ENCODE measurements around the gene ELMOD1.

ELMOD1 gene

DNA sequence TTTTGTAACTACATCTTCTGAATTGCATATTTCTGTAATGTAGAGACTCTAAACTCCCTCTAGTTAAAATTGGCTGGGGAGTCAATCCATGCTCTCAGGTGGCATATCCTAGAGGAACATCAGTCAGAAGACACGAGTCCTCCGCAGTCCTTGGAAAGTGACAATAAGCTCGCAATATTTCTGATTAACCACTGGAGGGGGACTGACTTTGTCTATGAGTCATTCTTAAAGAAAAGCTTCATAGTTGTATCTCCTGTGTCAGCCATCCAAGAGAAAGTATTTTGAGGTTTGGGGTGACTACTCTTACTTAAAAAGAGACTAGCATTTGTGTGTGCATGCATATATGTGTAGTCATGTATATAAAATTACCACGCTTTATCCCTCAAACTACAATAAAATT lies 60.7 kb downstream of the ELMOD1 start:
- no peak for DNase-seq

DNA sequence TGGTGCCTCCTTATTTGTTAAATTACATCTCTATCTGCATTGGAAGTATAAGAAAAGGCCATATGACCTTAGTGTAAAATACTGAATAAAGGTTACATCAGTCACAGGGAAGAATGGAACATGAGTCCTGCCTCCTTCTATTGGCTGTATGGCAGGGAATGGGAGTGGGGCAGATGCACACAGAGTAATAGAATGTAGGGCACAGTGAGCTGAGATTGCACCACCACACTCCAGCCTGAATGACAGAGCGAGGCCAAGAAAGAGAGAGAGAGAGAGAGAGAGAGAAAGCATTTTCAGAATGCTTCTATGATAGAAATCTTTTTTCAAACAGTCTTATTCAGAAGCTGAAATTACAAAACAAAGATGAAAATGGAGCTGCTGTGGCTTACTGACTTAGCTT lies 62.1 kb downstream of the ELMOD1 start:
- no peak for DNase-seq

DNA sequence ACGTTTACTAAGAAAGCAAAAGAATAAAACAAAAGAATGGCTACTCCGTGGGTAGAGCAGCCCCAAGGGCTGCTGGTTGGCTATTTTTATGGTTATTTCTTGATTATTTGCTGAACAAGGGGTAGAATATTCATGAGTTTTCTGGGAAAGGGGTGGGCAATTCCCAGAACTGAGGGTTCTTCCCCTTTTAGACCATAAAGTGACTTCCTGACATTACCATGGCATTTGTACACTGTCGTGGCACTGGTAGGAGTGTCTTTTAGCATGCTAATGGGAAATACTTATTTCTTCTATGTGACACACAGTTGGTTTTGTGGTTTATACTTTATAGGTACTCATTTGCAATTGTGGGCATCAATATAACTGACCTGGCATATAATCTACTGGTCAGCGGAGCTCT lies 64.7 kb downstream of the ELMOD1 start:
- DNase-seq: peak; percentile 32 to 64

DNA sequence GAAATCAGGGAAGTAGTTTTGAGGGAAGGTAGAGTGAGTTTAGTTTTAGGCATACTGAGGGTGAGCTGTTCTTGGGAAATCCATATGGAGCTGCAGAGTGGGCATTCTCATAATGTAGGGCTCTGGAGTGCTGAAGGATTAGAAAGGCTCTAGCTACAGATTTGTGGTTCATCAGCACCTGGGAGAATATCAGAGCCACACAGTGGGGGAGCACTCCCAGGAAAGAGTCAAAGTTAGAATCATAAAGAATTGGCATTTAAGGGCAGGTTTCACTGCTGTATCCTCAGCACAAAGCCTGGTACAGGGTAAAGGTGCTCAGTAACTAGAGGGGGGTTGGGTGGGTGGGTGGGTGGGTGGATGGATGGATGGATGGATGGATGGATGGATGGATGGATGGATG lies 68.4 kb downstream of the ELMOD1 start:
- DNase-seq: no peak

DNA sequence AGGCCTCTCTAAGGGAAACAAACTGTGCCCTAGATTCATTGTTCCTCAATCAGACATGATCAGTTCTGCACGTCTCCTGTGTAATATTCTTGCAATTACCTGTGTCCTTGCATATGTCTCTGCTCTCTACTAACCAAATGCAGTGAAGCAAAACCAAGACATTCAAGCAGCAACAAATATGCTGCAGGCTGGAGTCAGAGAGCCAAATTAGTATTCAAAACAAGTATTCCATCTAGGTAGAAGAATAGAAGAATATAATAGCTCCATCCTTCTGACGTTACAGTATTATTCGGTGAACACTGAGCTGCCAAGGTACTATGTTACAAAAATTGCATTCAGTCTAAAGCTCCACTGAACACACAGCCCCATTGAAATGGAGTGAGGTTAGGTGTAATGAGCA lies 69.1 kb downstream of the ELMOD1 start:
- DNase-seq: no peak

DNA sequence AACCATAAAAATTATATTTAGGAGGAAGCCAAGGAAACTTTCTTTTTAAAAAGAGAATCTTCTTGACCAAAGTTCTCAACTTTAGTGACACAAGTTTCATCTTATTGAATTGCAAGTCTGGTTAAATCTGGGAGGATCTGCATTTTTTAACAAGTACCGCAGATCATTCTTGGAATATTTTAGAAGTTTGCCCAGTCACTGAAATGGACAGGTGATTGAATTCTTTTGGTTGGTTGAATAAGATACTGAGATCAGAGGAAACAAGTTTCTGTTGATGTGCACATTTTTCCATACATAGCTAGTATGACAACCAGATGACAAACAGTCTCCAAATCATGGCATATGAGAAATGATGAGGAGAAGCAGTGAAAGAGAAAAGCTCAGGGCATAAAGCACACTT lies 70.7 kb downstream of the ELMOD1 start:
- DNase-seq: no peak

DNA sequence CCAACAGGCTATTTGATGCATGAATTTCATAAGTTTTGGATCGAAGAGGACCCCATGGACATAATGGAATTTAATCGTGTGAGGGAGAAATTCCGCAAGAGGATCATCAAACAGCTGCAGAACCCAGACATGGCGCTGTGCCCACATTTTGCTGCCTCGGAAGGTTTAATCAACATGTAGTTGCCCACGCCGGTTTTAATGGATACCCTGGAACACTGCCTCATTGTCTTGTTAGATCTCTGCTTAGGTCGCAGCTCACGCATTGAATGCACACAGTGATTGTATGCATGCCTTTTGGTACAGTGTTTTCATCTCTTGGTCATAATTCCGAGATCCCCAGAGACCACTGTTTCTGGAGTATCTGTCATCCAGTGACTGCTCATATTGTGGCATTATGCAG lies 74.1 kb downstream of the ELMOD1 start:
- no peak for DNase-seq

DNA sequence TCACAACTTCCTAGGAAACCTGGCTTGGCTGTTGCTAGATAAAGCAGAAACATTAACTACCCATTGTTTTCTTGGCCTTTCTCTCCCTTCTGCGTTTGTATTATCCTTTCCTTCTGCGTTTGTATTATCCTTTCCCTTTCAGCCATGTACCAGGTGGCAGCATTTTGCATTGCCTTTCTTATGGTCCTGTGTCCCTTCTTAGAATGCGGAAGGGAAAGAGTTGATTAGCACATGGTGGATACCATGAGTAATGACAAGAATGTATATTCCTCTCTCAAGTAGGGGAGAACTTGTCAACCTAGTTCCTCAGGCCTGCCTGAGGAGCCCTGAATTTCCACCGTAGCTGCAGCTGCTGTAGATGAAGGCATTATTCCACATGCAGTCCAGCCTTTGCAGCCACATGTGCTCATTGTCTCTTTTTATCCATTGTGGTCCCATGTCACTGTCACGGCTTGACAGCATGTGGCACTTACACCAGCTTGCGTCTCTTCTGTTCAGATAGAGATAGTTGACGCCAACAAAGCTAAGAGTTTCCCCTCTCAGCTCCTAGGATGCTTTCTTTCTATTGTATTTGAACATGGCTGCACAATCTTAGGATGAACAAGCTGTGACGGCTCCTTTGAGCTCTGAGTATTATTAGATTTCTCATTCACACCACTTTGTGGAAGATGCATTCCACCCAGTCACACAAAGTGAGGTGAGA lies 76.1 kb downstream of the ELMOD1 start:
- no peak for DNase-seq

DNA sequence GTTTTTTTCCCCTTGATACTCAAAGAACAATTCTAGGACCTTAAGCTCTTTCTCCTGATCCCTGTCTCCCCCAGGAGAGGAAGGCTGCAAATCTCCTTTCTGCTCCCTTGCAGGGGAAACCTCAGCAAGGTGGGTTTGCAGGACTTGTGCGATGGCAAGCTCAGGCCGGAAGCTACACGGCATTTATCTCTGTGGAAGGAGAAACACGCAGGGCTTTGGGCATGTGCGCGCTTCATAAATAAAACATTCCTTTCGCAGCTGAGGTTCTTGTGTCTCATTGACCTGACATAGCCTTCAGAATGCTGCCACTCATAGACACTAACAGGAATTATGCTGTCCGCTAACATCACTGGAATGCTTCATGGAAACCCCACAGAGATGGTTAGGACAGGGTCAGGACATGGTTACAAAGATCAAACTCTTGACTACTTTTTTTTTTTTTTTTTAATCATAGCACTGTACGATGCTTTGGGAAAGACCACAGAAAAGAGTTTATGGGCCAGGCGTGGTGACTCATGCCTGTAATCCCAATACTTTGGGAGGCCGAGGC lies 78.3 kb downstream of the ELMOD1 start:
- DNase-seq: no peak

DNA sequence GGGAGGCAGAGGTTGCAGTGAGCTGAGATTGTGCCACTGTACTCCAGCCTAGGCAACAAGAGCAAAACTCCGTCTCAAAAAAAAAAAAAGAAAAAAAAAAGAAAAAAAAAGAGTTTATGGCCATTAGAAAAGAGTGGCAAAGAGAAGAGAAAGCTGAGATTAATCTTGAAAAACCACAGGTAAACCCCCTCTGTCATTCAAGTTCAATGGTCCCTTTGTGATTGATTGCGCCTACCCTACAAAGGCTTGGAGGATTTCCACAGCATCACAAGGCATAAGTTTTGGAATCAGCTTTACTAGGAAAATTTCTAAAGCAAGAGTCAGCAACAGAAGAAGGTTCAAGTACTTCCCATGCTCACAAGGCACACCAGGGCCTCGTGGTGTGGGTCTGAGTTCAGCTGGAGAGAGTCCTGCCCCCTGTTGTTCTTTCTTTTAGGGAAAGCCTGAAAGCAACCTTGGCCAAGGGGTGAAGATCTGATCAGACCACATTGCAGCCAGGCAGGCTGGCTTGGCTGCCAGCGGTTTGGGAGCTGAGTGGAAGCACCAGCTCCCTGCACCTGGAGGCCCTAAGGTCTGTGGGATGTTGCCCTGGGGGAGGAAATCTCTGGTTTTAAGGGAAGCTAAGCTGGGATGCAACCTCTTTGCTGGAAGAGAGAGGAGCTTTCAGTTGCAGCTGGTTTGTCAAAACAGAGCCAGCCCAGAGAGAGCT lies 79.1 kb downstream of the ELMOD1 start:
- no peak for DNase-seq

DNA sequence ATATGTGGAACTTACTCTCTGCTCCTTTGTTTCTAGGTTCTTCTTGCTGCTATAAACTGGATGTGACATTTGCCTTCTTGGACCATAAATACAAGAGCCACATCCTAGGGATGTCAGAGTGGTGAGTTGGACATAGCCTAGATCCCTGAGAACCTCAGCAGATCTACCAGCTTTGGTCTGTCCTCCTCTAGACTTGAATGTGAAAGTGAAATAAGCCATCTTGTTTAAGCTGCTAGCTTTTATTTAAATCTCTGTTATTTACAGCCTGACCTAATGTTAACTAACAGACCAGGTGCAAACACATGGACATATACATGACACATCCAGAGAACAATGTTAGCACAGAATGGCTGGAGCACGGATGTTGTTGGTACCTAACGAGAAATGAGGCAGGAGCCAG lies 85.0 kb downstream of the ELMOD1 start:
- no peak for DNase-seq

DNA sequence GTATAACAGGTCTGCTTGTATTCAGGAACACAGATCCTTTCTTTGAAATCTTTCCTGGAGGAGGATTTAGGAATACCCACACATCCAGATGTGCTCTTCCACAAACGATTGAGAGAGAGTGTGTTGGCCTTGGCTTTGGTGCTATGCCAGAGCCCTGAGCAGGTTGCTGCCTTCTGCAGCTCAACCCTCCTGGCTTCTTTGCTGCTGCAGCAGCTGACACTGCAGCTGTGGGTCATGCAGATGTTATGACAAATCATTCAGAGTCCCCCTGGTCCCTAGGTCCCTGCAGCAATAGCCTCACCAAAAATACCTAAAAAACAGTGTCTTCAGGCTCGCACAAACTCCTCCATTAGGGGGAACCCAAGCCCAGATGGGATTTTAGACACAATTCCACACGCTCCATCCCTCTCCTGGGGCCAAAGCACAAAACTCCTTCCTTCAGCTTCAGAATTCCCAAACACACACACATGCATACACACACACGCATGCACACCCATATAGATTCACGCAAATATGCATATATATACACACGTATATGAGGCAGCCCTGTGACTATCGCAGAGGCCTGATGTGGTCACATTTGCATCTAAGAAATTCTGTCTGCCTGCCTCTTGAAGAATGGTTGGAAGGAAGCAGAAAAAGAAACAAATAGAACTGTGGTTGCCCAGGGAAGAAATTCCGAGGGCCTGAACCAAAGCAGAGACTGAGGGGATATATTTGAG lies 85.5 kb downstream of the ELMOD1 start:
- DNase-seq: no peak

DNA sequence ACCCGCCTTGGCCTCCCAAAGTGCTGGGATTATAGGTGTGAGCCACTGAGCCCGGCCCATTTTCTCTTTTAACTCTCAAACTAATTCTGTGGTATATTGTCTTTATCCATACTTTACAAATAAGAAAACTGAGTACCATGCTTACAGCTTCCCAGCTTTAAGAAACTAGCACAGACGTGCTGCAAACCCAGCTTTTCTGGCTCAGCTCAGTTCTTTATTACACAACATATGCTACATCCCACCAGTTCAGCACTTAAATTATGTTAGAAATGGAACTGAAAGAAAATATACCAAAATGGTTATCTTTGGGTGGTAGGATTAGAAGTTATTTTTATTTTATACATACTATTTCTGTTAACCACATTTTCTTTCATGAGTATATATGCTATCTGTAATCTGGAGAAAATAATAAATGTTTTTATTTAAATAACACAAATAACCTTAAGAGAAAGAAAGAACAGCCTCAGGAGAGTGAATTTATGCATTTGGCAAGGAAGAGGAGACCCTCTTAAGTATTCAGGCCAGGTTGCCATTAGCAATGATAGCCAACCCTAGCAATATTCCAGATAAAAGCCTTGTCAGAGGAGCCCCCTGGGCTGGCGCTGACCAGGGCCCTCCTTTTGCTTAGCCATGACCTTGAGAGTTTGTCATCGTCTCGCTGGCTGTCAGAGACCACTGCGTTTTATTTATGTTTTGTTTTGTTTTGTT lies 87.1 kb downstream of the ELMOD1 start:
- DNase-seq: no peak

DNA sequence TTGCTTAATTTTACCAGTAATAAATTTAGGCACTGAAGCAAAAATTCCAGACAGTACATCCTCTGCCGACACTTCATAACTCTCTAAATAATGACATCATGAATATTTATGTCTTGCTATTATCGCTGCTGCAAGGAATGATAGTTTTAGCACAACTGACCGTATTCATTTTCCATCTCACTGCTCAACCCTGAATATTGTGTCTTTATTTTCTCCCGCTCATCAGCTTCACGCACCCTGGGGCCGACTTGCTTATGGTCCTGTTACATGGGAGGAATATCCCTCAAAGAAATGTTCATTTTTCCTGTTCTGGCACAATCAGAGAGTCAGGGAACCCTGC lies 87.7 kb downstream of the ELMOD1 start:
- DNase-seq: no peak

DNA sequence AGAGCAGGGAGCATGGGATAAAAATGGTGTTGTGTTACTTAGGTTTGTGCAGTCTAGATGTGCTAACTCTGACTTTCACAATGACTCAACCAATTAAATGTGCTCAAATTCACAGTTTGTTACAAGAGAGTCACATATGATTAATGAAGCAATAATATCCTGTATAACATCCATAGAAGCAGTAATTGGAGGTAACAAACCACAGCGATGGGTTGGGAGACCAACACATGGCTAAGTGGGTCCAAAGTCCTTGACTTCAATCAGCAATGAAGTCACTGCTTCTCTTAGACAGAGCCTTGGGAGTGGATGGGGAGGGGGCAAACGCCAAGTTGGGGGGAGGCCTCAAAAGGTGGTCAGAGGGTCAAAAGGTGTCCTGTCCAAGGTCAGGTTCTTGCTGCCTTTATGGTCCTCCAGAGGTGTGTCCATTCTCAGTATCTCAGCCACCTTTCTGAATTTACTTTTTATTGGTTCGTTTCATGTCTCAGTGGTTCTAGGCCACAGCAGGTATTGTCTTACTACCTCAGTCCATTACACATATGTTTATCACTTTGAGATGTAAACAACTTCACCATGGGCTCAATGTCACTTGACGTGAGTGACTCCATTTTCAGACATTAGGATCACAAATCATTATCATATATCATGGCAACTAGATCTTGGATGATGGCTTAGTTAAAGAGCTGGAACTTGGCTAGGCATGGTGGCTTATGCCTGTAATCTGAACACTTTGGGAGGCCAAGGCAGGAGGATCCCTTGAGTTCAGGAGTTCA lies 88.5 kb downstream of the ELMOD1 start:
- DNase-seq: no peak

DNA sequence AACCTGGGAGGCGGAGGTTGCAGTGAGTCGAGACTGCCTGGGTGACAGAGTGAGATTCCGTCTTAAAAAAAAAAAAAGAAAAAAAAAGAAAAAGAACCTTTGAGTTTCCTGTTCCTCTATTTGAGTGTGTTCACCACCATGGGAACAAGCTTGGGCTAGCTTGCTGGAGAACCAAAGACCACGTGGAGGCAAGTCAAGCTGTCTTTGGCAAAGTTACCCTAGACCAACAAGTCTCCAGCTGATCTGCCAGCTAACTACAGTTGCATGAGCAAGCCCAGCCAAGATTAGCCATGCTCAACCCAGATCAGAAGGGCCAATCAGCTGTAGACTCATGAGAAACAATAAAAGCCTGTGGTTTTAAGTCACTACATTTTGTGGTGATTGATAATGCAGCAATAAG lies 91.2 kb downstream of the ELMOD1 start:
- peak; percentile 21 to 50 for DNase-seq

DNA sequence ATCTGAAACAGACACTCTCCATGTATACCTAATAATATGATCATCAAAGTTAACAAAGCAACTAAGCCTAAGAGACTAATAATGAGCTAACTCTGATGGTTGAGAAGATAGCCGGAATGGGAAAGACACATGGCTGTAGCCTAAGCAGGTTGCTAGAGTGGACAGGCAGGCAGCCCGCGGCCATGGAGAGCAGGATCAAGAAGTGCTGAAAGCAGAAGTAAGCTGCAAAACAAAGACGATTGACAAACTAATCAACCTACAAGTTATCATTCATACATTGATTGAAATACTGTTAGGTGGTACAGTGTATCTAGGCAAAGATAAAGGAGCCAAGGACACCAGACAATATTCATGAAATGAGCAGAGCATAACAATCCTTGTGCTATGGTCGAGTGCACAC lies 91.6 kb downstream of the ELMOD1 start:
- DNase-seq: no peak

DNA sequence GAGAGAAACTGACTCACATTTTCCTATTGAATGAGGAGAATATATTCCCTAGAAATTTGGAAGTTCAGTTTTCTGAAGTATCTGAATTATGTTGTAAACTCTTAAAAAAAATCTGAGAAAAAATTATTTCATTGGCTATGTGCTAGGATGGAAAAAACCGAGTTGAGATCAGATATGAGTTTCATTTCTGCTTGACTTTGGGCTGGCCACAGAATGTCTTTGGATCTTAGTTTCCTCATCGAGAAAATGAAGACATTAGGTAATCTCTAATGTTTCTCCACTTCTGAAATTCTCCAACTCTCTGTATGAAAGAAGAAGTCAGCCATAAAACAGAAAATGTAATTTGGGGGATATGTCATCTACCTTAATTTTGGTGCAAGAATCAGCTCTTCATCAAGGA lies 92.1 kb downstream of the ELMOD1 start:
- peak; percentile 43 to 76 for DNase-seq

DNA sequence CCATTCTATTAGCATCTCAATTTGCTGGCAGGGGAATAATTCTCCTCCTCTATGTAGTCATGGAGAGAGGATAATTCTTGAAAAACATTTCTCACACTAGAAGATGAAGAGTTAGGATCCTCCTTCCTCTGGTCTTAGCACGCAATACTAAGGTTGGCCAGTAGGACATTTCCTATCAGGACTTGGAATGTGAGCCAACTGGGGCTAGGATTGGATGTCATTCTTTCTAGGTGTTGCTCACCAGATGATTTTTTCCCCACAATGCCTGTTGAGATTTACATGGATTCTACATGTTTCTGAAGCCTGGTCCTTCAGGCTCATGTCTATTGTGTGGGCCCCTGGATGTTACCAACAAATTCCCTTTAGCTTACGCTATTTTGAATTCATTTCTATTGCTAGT lies 92.9 kb downstream of the ELMOD1 start:
- no peak for DNase-seq

DNA sequence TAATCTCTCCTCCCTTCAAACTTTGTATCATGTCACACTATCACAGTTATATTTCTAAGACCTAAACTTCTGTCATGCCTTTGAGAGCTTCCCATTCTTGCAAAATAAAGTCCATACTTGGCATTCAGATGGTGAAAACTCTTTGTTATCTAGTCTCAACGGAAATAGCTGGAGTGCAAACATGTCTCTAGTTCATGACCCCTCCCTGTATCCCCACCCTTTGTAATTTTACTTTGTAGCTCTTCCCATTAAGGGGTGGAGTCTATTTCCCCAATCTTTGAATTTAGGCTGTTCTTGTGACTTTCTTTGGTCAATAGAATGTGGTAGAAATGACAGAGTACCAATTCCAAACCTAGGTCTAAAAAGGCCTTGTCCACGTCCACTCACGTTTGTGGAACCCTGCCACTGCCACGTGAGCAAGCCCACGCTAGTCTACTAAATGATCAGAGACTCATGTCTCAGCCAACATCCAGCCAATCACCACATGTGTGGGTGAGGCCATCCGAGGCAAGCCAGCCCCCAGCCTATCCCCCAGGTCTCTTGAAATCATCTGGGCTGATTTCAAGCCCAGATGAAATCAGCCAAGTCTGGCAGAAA lies 97.5 kb downstream of the ELMOD1 start:
- DNase-seq: no peak

DNA sequence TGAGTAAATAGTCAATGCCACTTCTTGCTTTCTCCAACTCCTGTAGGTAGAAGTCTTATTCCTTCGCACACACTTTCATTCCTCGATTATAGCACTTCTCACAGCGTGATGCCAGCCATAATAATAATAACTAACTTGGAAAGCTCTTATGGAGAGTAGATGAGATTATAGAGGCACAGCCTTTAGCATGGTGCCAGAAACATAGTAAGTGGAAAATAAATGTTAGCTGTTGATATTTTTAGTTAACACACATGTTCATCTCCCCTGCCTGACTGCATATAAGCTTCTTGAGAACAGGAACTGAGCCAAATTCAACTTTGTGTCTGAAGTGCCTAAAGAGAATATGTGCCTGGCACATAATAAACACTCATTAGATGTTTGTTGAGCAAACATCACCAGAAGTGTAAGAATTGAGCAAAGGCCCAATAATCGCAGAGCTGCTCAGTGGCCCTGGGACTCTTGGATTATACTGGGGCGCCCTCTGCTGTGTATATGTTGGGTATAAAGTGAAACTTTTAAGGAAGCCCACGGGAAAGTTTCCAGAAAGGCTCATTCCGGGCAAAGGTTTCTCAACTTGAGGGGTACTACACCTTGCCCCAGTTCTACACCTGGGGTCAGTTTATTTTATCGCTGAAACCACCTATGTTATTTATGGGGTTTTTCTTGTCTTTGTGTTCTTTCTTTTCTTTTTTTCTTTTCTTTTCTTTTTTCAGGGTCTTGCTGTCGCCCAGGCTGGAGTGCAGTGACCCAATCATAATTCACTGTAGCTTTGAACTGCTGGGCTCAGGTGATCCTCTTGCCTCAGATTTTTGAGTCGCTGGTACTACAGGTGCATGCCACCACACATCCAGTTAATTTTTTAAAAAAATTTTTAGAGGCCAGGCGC lies 98.6 kb downstream of the ELMOD1 start:
- peak; percentile 73 to 77 for DNase-seq

All from inflammatory macrophage (primary cell).